CD4-positive, alpha-beta T cell treated with Interleukin-21 for 1 hour (primary cell): ENCODE measurements around the gene MYL1.

ENCODE experiments used
- DNase-seq: peaks from one replicate; pipeline ENCODE4 v3.0.0-alpha.2; 2020

Gene MYL1

GRCh38 chr2:210264282-210264681 is 50.7 kb downstream of the MYL1 start:
- no peak for DNase-seq

GRCh38 chr2:210263841-210264240 is 51.1 kb downstream of the MYL1 start:
- DNase-seq = no peak

- no peak for DNase-seq
These were observed 52.9 kb downstream of the MYL1 start for GRCh38 chr2:210262036-210262435.

DNA sequence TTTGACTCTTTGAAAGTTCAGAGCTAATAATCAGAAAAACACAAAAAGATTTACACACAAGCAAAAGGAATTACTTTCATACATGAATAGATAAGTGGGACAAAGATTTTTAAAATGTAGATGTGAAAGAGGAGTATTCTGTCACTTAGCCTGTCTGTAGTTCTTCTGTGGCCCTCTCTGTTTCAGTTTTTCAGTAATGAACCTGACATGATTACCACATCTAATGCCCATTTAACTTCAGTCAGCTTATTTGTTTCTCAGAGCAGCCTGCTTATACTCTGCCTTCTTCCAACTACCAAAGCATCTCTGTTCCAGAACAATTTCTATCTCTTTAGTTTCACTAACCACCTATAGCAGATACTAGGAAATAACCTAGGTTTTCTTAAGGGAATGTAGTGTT is 55.3 kb downstream of the MYL1 start:
- DNase-seq = no peak

- no peak for DNase-seq
These were observed 62.0 kb downstream of the MYL1 start for GRCh38 chr2:210252699-210253606.

- no peak for DNase-seq
These were observed 64.4 kb downstream of the MYL1 start for GRCh38 chr2:210250622-210251021.
